H9 (cell line): ENCODE results near the gene LRMDA. TPM values are rescaled to one million over a fixed set of nuclear protein-coding genes. Genes with fewer than 3 reads are reported as not detected.

Experiments
- DNase-seq: peaks from one replicate; pipeline ENCODE4 v3.0.0-alpha.2; 2017
- H2AFZ ChIP-seq: one replicate; pipeline ENCODE4 v1.6.1; 2013; ENCODE audit warnings: mild to moderate bottlenecking, low read length, control low read depth, moderate library complexity
- H2AK5ac ChIP-seq: 2 replicates; pipeline ENCODE4 v1.6.1; 2013; ENCODE audit warnings: low read length, control low read depth, mixed read lengths; ENCODE audit not compliant: insufficient read length
- H2BK120ac ChIP-seq: one replicate; pipeline ENCODE4 v1.6.1; 2013; ENCODE audit warnings: low read depth, mild to moderate bottlenecking, low read length, control low read depth, inconsistent platforms; ENCODE audit not compliant: poor library complexity, severe bottlenecking
- H2BK12ac ChIP-seq: 2 replicates; pipeline ENCODE4 v1.6.1; 2013; ENCODE audit warnings: low read length, control low read depth, mixed read lengths, low read depth; ENCODE audit not compliant: insufficient read length
- H2BK15ac ChIP-seq: 2 replicates; pipeline ENCODE4 v1.6.1; 2013; ENCODE audit warnings: low read depth, low read length, control low read depth
- H2BK20ac ChIP-seq: one replicate; pipeline ENCODE4 v1.6.1; 2013; ENCODE audit warnings: low read depth, mild to moderate bottlenecking, low read length, control low read depth, inconsistent platforms; ENCODE audit not compliant: poor library complexity, severe bottlenecking
- H2BK5ac ChIP-seq: 2 replicates; pipeline ENCODE4 v1.6.1; 2013; ENCODE audit warnings: low read length, control low read depth, mixed read lengths; ENCODE audit not compliant: insufficient read length
- H3K14ac ChIP-seq: 2 replicates; pipeline ENCODE4 v1.6.1; 2013; ENCODE audit warnings: low read length, control low read depth; ENCODE audit not compliant: insufficient read depth
- H3K18ac ChIP-seq: 2 replicates; pipeline ENCODE4 v1.6.1; 2013; ENCODE audit warnings: low read depth, mild to moderate bottlenecking, mixed read lengths, low read length, control low read depth; ENCODE audit not compliant: insufficient read length
- H3K23ac ChIP-seq: 2 replicates; pipeline ENCODE4 v1.6.1; 2013; ENCODE audit warnings: low read length, control low read depth, mixed read lengths, low read depth; ENCODE audit not compliant: insufficient read length
- H3K23me2 ChIP-seq: 2 replicates; pipeline ENCODE4 v1.6.1; 2013; ENCODE audit warnings: low read depth, mild to moderate bottlenecking, mixed read lengths, low read length, control low read depth; ENCODE audit not compliant: insufficient read length, poor library complexity, severe bottlenecking
- H3K27ac ChIP-seq: 2 replicates; pipeline ENCODE4 v1.5.1; 2013; ENCODE audit warnings: low read length, control low read depth, mixed read lengths, low read depth; ENCODE audit not compliant: insufficient read length
- H3K27me3 ChIP-seq: 2 replicates; pipeline ENCODE4 v1.6.1; 2013; ENCODE audit warnings: low read length, control low read depth, inconsistent platforms; ENCODE audit not compliant: insufficient read depth
- H3K4ac ChIP-seq: 2 replicates; pipeline ENCODE4 v1.6.1; 2013; ENCODE audit warnings: low read depth, mild to moderate bottlenecking, control low read depth, inconsistent platforms, low read length, moderate library complexity
- H3K4me1 ChIP-seq: 2 replicates; pipeline ENCODE4 v1.6.1; 2013; ENCODE audit warnings: low read length, control low read depth, inconsistent platforms; ENCODE audit not compliant: insufficient read depth
- H3K4me2 ChIP-seq: 2 replicates; pipeline ENCODE4 v1.6.1; 2013; ENCODE audit warnings: low read length, control low read depth, mixed read lengths; ENCODE audit not compliant: insufficient read length, insufficient read depth
- H3K56ac ChIP-seq: 2 replicates; pipeline ENCODE4 v1.6.1; 2013; ENCODE audit warnings: low read depth, mild to moderate bottlenecking, mixed read lengths, low read length, control low read depth; ENCODE audit not compliant: insufficient read length
- H3K79me1 ChIP-seq: 2 replicates; pipeline ENCODE4 v1.6.1; 2013; ENCODE audit warnings: low read depth, mild to moderate bottlenecking, moderate library complexity, low read length, control low read depth, inconsistent platforms; ENCODE audit not compliant: insufficient read depth, poor library complexity, severe bottlenecking
- H3K79me2 ChIP-seq: 2 replicates; pipeline ENCODE4 v1.6.1; 2013; ENCODE audit warnings: low read length, control low read depth, inconsistent platforms; ENCODE audit not compliant: insufficient read depth
- H3K9ac ChIP-seq: 2 replicates; pipeline ENCODE4 v1.6.1; 2013; ENCODE audit warnings: low read length, control low read depth, mixed read lengths; ENCODE audit not compliant: insufficient read length; ENCODE audit errors: extremely low read depth
- H3K9me3 ChIP-seq: one replicate; pipeline ENCODE4 v1.6.1; 2013; ENCODE audit warnings: low read depth, low read length, inconsistent platforms; ENCODE audit not compliant: control insufficient read depth
- H3T11ph ChIP-seq: one replicate; pipeline ENCODE4 v1.6.1; 2013; ENCODE audit warnings: mild to moderate bottlenecking, low read length, control low read depth, inconsistent platforms
- H4K20me1 ChIP-seq: one replicate; pipeline ENCODE4 v1.6.1; 2013; ENCODE audit not compliant: control insufficient read depth, insufficient read length, insufficient read depth
- H4K5ac ChIP-seq: 2 replicates; pipeline ENCODE4 v1.6.1; 2013; ENCODE audit warnings: low read depth, mild to moderate bottlenecking, mixed read lengths, low read length, control low read depth; ENCODE audit not compliant: insufficient read length
- H4K8ac ChIP-seq: replicated peaks from 2 replicates; pipeline ENCODE4 v1.6.1; 2013; ENCODE audit warnings: low read length, control low read depth, mixed read lengths, low read depth; ENCODE audit not compliant: insufficient read length
- H4K91ac ChIP-seq: 2 replicates; pipeline ENCODE4 v1.6.1; 2013; ENCODE audit warnings: low read depth, mild to moderate bottlenecking, moderate library complexity, mixed read lengths, low read length, control low read depth; ENCODE audit not compliant: insufficient read length
- H3K27ac Mint-ChIP-seq, 3 experiments: 2 replicates in 2 of 3; 3 replicates in 1 of 3; pipeline ENCODE4 v1.8.0; 2020 to 2021; ENCODE audit warnings: mixed read lengths in 3 of 3, mild to moderate bottlenecking in 1 of 3, moderate library complexity in 1 of 3
- H3K27me3 Mint-ChIP-seq: 2 replicates; pipeline ENCODE4 v1.8.0; 2021; ENCODE audit warnings: low read depth, mild to moderate bottlenecking, moderate library complexity, mixed read lengths
- H3K36me3 Mint-ChIP-seq, 3 experiments: 2 replicates in 2 of 3; 3 replicates in 1 of 3; pipeline ENCODE4 v1.8.0; 2020 to 2021; ENCODE audit warnings: low read depth in 3 of 3, mixed read lengths in 3 of 3; ENCODE audit not compliant: insufficient read depth in 1 of 3
- H3K4me1 Mint-ChIP-seq, 2 experiments: 2 replicates each; pipeline ENCODE4 v1.8.0; 2020; ENCODE audit warnings: mixed read lengths in 2 of 2
- H3K4me3 Mint-ChIP-seq, 2 experiments: 2 replicates in 1 of 2; 3 replicates in 1 of 2; pipeline ENCODE4 v1.8.0; 2020 to 2021; ENCODE audit warnings: mild to moderate bottlenecking in 2 of 2, mixed read lengths in 2 of 2, moderate library complexity in 1 of 2
- H3K9me3 Mint-ChIP-seq, 2 experiments: 2 replicates in 1 of 2; 3 replicates in 1 of 2; pipeline ENCODE4 v1.8.0; 2020; ENCODE audit warnings: mild to moderate bottlenecking in 2 of 2, mixed read lengths in 2 of 2, moderate library complexity in 1 of 2
- CTCF ChIP-seq: fragments of 200-600 bp; sonication (generic); conservative IDR thresholded peaks from 3 replicates; pipeline ENCODE4 v1.8.0; 2021; ENCODE audit warnings: antibody characterized with exemption, mild to moderate bottlenecking
- WGBS: extraction: QIAGEN DNeasy Blood & Tissue Kit; methylation state at CpG from one replicate; pipeline ENCODE4 v1.1.7; 2013; ENCODE audit warnings: missing lambda C conversion rate, low lambda C conversion rate, mixed read lengths; ENCODE audit not compliant: insufficient read length; ENCODE audit errors: extremely low coverage; 5-methylcytosine and 5-hydroxymethylcytosine counted together
- total RNA-seq: library from RNA; stranded (reverse); gene quantifications from 2 replicates; pipeline ENCODE4 v1.2.1, GENCODE V29; 2021

The LRMDA gene
- total RNA-seq, 1 experiment from 2014 or later = 1.8 TPM

GRCh38 chr10:76398043-76398710, 966.8 kb downstream of the LRMDA start:
- Histone ChIP-seq H4K20me1 (no peaks in the 10 kb centered on the region), H3K79me1 (no peaks in the 10 kb centered on the region), H4K5ac (no peak overlapping the region), H3K9ac (no peak overlapping the region), H2BK20ac (no peak overlapping the region), H2AFZ (no peak overlapping the region), H3K27ac (no peak overlapping the region), H3K14ac (no peak overlapping the region), H2AK5ac (no peak overlapping the region), H2BK120ac (no peak overlapping the region), H4K8ac (no peak overlapping the region), H2BK5ac (no peak overlapping the region), H3T11ph (no peak overlapping the region), H3K4ac (no peak overlapping the region), H3K23ac (no peak overlapping the region), H4K91ac (no peak overlapping the region), H3K4me1 (peaks cover 7% of the 10 kb centered on the region; the same call in 1 of the 2 replicates), H3K27me3 (no peaks in the 10 kb centered on the region), H3K9me3 (no peaks in the 10 kb centered on the region), H3K18ac (no peak overlapping the region), H3K56ac (no peak overlapping the region), H3K23me2 (no peaks in the 10 kb centered on the region), H3K79me2 (no peaks in the 10 kb centered on the region), H3K4me2 (no peak overlapping the region), H2BK12ac (no peak overlapping the region), H2BK15ac (no peak overlapping the region)
- WGBS = no CpG with 5 or more reads among the region's 6 CpGs
- no peak overlapping the region for H3K4me3 Mint-ChIP-seq
- H3K27ac Mint-ChIP-seq = no peak overlapping the region
- no peaks in the 10 kb centered on the region for H3K27me3 Mint-ChIP-seq
- no peak for DNase-seq
- H3K36me3 Mint-ChIP-seq = no peaks in the 10 kb centered on the region
- H3K4me1 Mint-ChIP-seq = peaks cover 11 to 12% of the 10 kb centered on the region in 2 experiments
- no peaks in the 10 kb centered on the region; a peak in 1 of 5 replicates for H3K9me3 Mint-ChIP-seq
- no peak for TF ChIP-seq CTCF
